H9 (cell line): ENCODE data around the gene TTC23. TPM values are rescaled to one million over a fixed set of nuclear protein-coding genes. Genes with fewer than 3 reads are reported as not detected.

Source experiments
- DNase-seq: peaks from one replicate; pipeline ENCODE4 v3.0.0-alpha.2; 2017
- H2AFZ ChIP-seq: one replicate; pipeline ENCODE4 v1.6.1; 2013; ENCODE audit warnings: mild to moderate bottlenecking, low read length, control low read depth, moderate library complexity
- H2AK5ac ChIP-seq: 2 replicates; pipeline ENCODE4 v1.6.1; 2013; ENCODE audit warnings: low read length, control low read depth, mixed read lengths; ENCODE audit not compliant: insufficient read length
- H2BK120ac ChIP-seq: one replicate; pipeline ENCODE4 v1.6.1; 2013; ENCODE audit warnings: low read depth, mild to moderate bottlenecking, low read length, control low read depth, inconsistent platforms; ENCODE audit not compliant: poor library complexity, severe bottlenecking
- H2BK12ac ChIP-seq: 2 replicates; pipeline ENCODE4 v1.6.1; 2013; ENCODE audit warnings: low read length, control low read depth, mixed read lengths, low read depth; ENCODE audit not compliant: insufficient read length
- H2BK15ac ChIP-seq: 2 replicates; pipeline ENCODE4 v1.6.1; 2013; ENCODE audit warnings: low read depth, low read length, control low read depth
- H2BK20ac ChIP-seq: one replicate; pipeline ENCODE4 v1.6.1; 2013; ENCODE audit warnings: low read depth, mild to moderate bottlenecking, low read length, control low read depth, inconsistent platforms; ENCODE audit not compliant: poor library complexity, severe bottlenecking
- H2BK5ac ChIP-seq: 2 replicates; pipeline ENCODE4 v1.6.1; 2013; ENCODE audit warnings: low read length, control low read depth, mixed read lengths; ENCODE audit not compliant: insufficient read length
- H3K14ac ChIP-seq: 2 replicates; pipeline ENCODE4 v1.6.1; 2013; ENCODE audit warnings: low read length, control low read depth; ENCODE audit not compliant: insufficient read depth
- H3K18ac ChIP-seq: 2 replicates; pipeline ENCODE4 v1.6.1; 2013; ENCODE audit warnings: low read depth, mild to moderate bottlenecking, mixed read lengths, low read length, control low read depth; ENCODE audit not compliant: insufficient read length
- H3K23ac ChIP-seq: 2 replicates; pipeline ENCODE4 v1.6.1; 2013; ENCODE audit warnings: low read length, control low read depth, mixed read lengths, low read depth; ENCODE audit not compliant: insufficient read length
- H3K23me2 ChIP-seq: 2 replicates; pipeline ENCODE4 v1.6.1; 2013; ENCODE audit warnings: low read depth, mild to moderate bottlenecking, mixed read lengths, low read length, control low read depth; ENCODE audit not compliant: insufficient read length, poor library complexity, severe bottlenecking
- H3K27ac ChIP-seq: 2 replicates; pipeline ENCODE4 v1.5.1; 2013; ENCODE audit warnings: low read length, control low read depth, mixed read lengths, low read depth; ENCODE audit not compliant: insufficient read length
- H3K27me3 ChIP-seq: 2 replicates; pipeline ENCODE4 v1.6.1; 2013; ENCODE audit warnings: low read length, control low read depth, inconsistent platforms; ENCODE audit not compliant: insufficient read depth
- H3K4ac ChIP-seq: 2 replicates; pipeline ENCODE4 v1.6.1; 2013; ENCODE audit warnings: low read depth, mild to moderate bottlenecking, control low read depth, inconsistent platforms, low read length, moderate library complexity
- H3K4me1 ChIP-seq: 2 replicates; pipeline ENCODE4 v1.6.1; 2013; ENCODE audit warnings: low read length, control low read depth, inconsistent platforms; ENCODE audit not compliant: insufficient read depth
- H3K4me2 ChIP-seq: 2 replicates; pipeline ENCODE4 v1.6.1; 2013; ENCODE audit warnings: low read length, control low read depth, mixed read lengths; ENCODE audit not compliant: insufficient read length, insufficient read depth
- H3K56ac ChIP-seq: 2 replicates; pipeline ENCODE4 v1.6.1; 2013; ENCODE audit warnings: low read depth, mild to moderate bottlenecking, mixed read lengths, low read length, control low read depth; ENCODE audit not compliant: insufficient read length
- H3K79me1 ChIP-seq: 2 replicates; pipeline ENCODE4 v1.6.1; 2013; ENCODE audit warnings: low read depth, mild to moderate bottlenecking, moderate library complexity, low read length, control low read depth, inconsistent platforms; ENCODE audit not compliant: insufficient read depth, poor library complexity, severe bottlenecking
- H3K79me2 ChIP-seq: 2 replicates; pipeline ENCODE4 v1.6.1; 2013; ENCODE audit warnings: low read length, control low read depth, inconsistent platforms; ENCODE audit not compliant: insufficient read depth
- H3K9ac ChIP-seq: 2 replicates; pipeline ENCODE4 v1.6.1; 2013; ENCODE audit warnings: low read length, control low read depth, mixed read lengths; ENCODE audit not compliant: insufficient read length; ENCODE audit errors: extremely low read depth
- H3K9me3 ChIP-seq: one replicate; pipeline ENCODE4 v1.6.1; 2013; ENCODE audit warnings: low read depth, low read length, inconsistent platforms; ENCODE audit not compliant: control insufficient read depth
- H3T11ph ChIP-seq: one replicate; pipeline ENCODE4 v1.6.1; 2013; ENCODE audit warnings: mild to moderate bottlenecking, low read length, control low read depth, inconsistent platforms
- H4K20me1 ChIP-seq: one replicate; pipeline ENCODE4 v1.6.1; 2013; ENCODE audit not compliant: control insufficient read depth, insufficient read length, insufficient read depth
- H4K5ac ChIP-seq: 2 replicates; pipeline ENCODE4 v1.6.1; 2013; ENCODE audit warnings: low read depth, mild to moderate bottlenecking, mixed read lengths, low read length, control low read depth; ENCODE audit not compliant: insufficient read length
- H4K8ac ChIP-seq: replicated peaks from 2 replicates; pipeline ENCODE4 v1.6.1; 2013; ENCODE audit warnings: low read length, control low read depth, mixed read lengths, low read depth; ENCODE audit not compliant: insufficient read length
- H4K91ac ChIP-seq: 2 replicates; pipeline ENCODE4 v1.6.1; 2013; ENCODE audit warnings: low read depth, mild to moderate bottlenecking, moderate library complexity, mixed read lengths, low read length, control low read depth; ENCODE audit not compliant: insufficient read length
- H3K27ac Mint-ChIP-seq, 3 experiments: 2 replicates in 2 of 3; 3 replicates in 1 of 3; pipeline ENCODE4 v1.8.0; 2020 to 2021; ENCODE audit warnings: mixed read lengths in 3 of 3, mild to moderate bottlenecking in 1 of 3, moderate library complexity in 1 of 3
- H3K27me3 Mint-ChIP-seq: 2 replicates; pipeline ENCODE4 v1.8.0; 2021; ENCODE audit warnings: low read depth, mild to moderate bottlenecking, moderate library complexity, mixed read lengths
- H3K36me3 Mint-ChIP-seq, 3 experiments: 2 replicates in 2 of 3; 3 replicates in 1 of 3; pipeline ENCODE4 v1.8.0; 2020 to 2021; ENCODE audit warnings: low read depth in 3 of 3, mixed read lengths in 3 of 3; ENCODE audit not compliant: insufficient read depth in 1 of 3
- H3K4me1 Mint-ChIP-seq, 2 experiments: 2 replicates each; pipeline ENCODE4 v1.8.0; 2020; ENCODE audit warnings: mixed read lengths in 2 of 2
- H3K4me3 Mint-ChIP-seq, 2 experiments: 2 replicates in 1 of 2; 3 replicates in 1 of 2; pipeline ENCODE4 v1.8.0; 2020 to 2021; ENCODE audit warnings: mild to moderate bottlenecking in 2 of 2, mixed read lengths in 2 of 2, moderate library complexity in 1 of 2
- H3K9me3 Mint-ChIP-seq, 2 experiments: 2 replicates in 1 of 2; 3 replicates in 1 of 2; pipeline ENCODE4 v1.8.0; 2020; ENCODE audit warnings: mild to moderate bottlenecking in 2 of 2, mixed read lengths in 2 of 2, moderate library complexity in 1 of 2
- total RNA-seq: library from RNA; stranded (reverse); gene quantifications from 2 replicates; pipeline ENCODE4 v1.2.1, GENCODE V29; 2021
- TF ChIP-seq, protein P1 (sequence below): fragments of 200-600 bp; sonication (generic); conservative IDR thresholded peaks from 3 replicates; pipeline ENCODE4 v1.8.0; 2021; ENCODE audit warnings: antibody characterized with exemption, mild to moderate bottlenecking

TTC23 gene
- total RNA-seq, 1 experiment from 2014 or later, result 14.3 TPM

DNA sequence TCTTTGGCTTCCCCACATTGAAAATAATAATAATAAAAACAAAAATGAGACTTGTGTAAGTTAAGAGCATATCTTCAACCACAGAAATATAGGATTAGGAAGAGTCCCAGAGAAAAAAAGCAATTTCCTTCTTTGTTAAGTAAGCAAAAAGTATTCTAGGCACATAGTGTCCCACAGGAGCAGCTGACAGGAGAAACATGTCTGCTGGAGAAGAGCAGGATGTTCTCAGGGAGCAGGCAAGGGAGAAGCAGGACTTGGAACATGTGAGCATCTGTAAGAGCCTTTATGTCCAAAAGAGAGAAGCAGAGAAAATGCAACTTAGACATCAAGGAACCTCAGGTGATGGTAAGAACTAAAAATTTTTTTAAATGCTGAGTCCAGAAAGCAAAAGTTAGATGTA, 39.0 kb downstream of the TTC23 start:
- no peaks in the 10 kb centered on the region for H3K23me2 ChIP-seq
- TF ChIP-seq, protein P1, sequence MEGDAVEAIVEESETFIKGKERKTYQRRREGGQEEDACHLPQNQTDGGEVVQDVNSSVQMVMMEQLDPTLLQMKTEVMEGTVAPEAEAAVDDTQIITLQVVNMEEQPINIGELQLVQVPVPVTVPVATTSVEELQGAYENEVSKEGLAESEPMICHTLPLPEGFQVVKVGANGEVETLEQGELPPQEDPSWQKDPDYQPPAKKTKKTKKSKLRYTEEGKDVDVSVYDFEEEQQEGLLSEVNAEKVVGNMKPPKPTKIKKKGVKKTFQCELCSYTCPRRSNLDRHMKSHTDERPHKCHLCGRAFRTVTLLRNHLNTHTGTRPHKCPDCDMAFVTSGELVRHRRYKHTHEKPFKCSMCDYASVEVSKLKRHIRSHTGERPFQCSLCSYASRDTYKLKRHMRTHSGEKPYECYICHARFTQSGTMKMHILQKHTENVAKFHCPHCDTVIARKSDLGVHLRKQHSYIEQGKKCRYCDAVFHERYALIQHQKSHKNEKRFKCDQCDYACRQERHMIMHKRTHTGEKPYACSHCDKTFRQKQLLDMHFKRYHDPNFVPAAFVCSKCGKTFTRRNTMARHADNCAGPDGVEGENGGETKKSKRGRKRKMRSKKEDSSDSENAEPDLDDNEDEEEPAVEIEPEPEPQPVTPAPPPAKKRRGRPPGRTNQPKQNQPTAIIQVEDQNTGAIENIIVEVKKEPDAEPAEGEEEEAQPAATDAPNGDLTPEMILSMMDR, result no peak
- H4K5ac ChIP-seq, result no peak overlapping the region
- no peak overlapping the region for H3K14ac ChIP-seq
- no peak overlapping the region for H4K8ac ChIP-seq
- DNase-seq, result no peak
- no peaks in the 10 kb centered on the region for H3K27me3 ChIP-seq
- H3K4me1 ChIP-seq, result no peaks in the 10 kb centered on the region
- no peaks in the 10 kb centered on the region for H3K79me1 ChIP-seq
- no peak overlapping the region for H2AK5ac ChIP-seq
- no peak overlapping the region for H3K27ac Mint-ChIP-seq
- H2BK5ac ChIP-seq, result no peak overlapping the region
- no peaks in the 10 kb centered on the region for H3K79me2 ChIP-seq
- no peak overlapping the region for H3K4me3 Mint-ChIP-seq
- no peaks in the 10 kb centered on the region for H4K20me1 ChIP-seq
- H2BK20ac ChIP-seq, result no peak overlapping the region
- no peak overlapping the region for H2BK120ac ChIP-seq
- H2BK12ac ChIP-seq, result no peak overlapping the region
- H3K9ac ChIP-seq, result no peak overlapping the region
- H3K56ac ChIP-seq, result no peak overlapping the region
- H3K9me3 Mint-ChIP-seq, result no peaks in the 10 kb centered on the region
- H3K27ac ChIP-seq, result no peak overlapping the region
- H3K9me3 ChIP-seq, result no peaks in the 10 kb centered on the region
- H3K4ac ChIP-seq, result no peak overlapping the region
- no peak overlapping the region for H3K23ac ChIP-seq
- H3K18ac ChIP-seq, result no peak overlapping the region
- no peak overlapping the region for H4K91ac ChIP-seq
- peaks cover 0 to 15% (median 0%) of the 10 kb centered on the region in 3 experiments; a peak in 3 of 7 replicates for H3K36me3 Mint-ChIP-seq
- no peak overlapping the region for H2BK15ac ChIP-seq
- no peak overlapping the region for H3K4me2 ChIP-seq
- H2AFZ ChIP-seq, result no peak overlapping the region
- H3K27me3 Mint-ChIP-seq, result no peaks in the 10 kb centered on the region
- no peaks in the 10 kb centered on the region for H3K4me1 Mint-ChIP-seq
- no peak overlapping the region for H3T11ph ChIP-seq
